Right atrium auricular region (tissue), 2 donors: ENCODE results near the gene CDC25B. TPM values are rescaled to one million over a fixed set of nuclear protein-coding genes. Genes with fewer than 3 reads are reported as not detected.
A peak's percentile ranks its signal among the peaks of the same experiment; 100 is the strongest.

ENCODE experiments used
- DNase-seq: peaks from one replicate; pipeline ENCODE4 v3.0.0-alpha.2; 2019; ENCODE audit warnings: low spot score
- H3K27ac ChIP-seq, 2 donors: fragments of 200-600 bp; sonication (generic); 1 replicate in 1 of 2; 2 replicates in 1 of 2; pipeline ENCODE4 v1.5.1; 2016 to 2019
- H3K27me3 ChIP-seq, 2 donors: fragments of 200-600 bp; sonication (generic); one replicate each; pipeline versions ENCODE4 v1.5.1 to v1.6.0; 2017 to 2019
- H3K36me3 ChIP-seq: fragments of 200-600 bp; sonication (generic); one replicate; pipeline ENCODE4 v1.5.1; 2016
- H3K4me1 ChIP-seq, 2 donors: fragments of 200-600 bp; sonication (generic); one replicate each; pipeline versions ENCODE4 v1.5.1 to v1.6.0; 2017 to 2019
- H3K4me3 ChIP-seq, 2 donors: fragments of 200-600 bp; sonication (generic); 1 replicate in 1 of 2; 2 replicates in 1 of 2; pipeline ENCODE4 v1.5.1; 2017 to 2019; ENCODE audit warnings: mild to moderate bottlenecking in 1 of 2, moderate library complexity in 1 of 2
- H3K9me3 ChIP-seq, 2 donors: fragments of 200-600 bp; sonication (generic); one replicate each; pipeline ENCODE4 v1.5.1; 2019
- CTCF ChIP-seq, 2 donors: fragments of 200-600 bp; sonication (generic); IDR thresholded peaks; one replicate each; pipeline ENCODE4 v1.5.1; 2019; ENCODE audit warnings: antibody characterized with exemption in 2 of 2
- total RNA-seq, 2 donors: library from RNA; depleted of rRNA; stranded (reverse); fragments of >200 nt; gene quantifications; one replicate each; pipeline ENCODE4 v1.1.0, GENCODE V29; 2016

CDC25B gene
- total RNA-seq, 2 donors from 2014 or later: 10.4 to 11.4 TPM

- H3K27ac ChIP-seq: peak overlapping the region; percentile 94 to 96
- H3K4me1 ChIP-seq: peaks cover 0 to 68% of the 10 kb centered on the region in 2 donors
- H3K4me3 ChIP-seq: no peak overlapping the region
- peaks cover 8% of the 10 kb centered on the region for H3K36me3 ChIP-seq
- no peaks in the 10 kb centered on the region for H3K9me3 ChIP-seq
- no peak for DNase-seq
- no peaks in the 10 kb centered on the region for H3K27me3 ChIP-seq
- TF ChIP-seq CTCF (IDR thresholded peaks at IDR 0.05): no peak
Measured at GRCh38 chr20:3808544-3808943, 12.4 kb downstream of the CDC25B start.

- TF ChIP-seq CTCF (IDR thresholded peaks at IDR 0.05): no peak
- peak; percentile 99 for DNase-seq
- Histone ChIP-seq H3K27me3 (no peaks in the 10 kb centered on the region), H3K4me1 (peaks cover 0 to 55% of the 10 kb centered on the region in 2 donors), H3K4me3 (peak overlapping the region; percentile 37 to 41), H3K36me3 (no peaks in the 10 kb centered on the region), H3K27ac (peak overlapping the region; percentile 85 to 95), H3K9me3 (no peaks in the 10 kb centered on the region)
Measured at GRCh38 chr20:3811467-3812258, 15.6 kb downstream of the CDC25B start.

- H3K36me3 ChIP-seq: no peaks in the 10 kb centered on the region
- no peaks in the 10 kb centered on the region for H3K27me3 ChIP-seq
- H3K27ac ChIP-seq: peak overlapping the region; percentile 85 to 95
- no peak overlapping the region for H3K4me3 ChIP-seq
- no peak for TF ChIP-seq CTCF (IDR thresholded peaks at IDR 0.05)
- DNase-seq: no peak
- no peaks in the 10 kb centered on the region for H3K9me3 ChIP-seq
- H3K4me1 ChIP-seq: peaks cover 0 to 49% of the 10 kb centered on the region in 2 donors
Measured at GRCh38 chr20:3812259-3812681, 16.2 kb downstream of the CDC25B start.

- H3K9me3 ChIP-seq: no peaks in the 10 kb centered on the region
- no peaks in the 10 kb centered on the region for H3K36me3 ChIP-seq
- no peak for DNase-seq
- no peak overlapping the region for H3K4me3 ChIP-seq
- no peaks in the 10 kb centered on the region for H3K27me3 ChIP-seq
- peak overlapping the region; percentile 85 to 95 for H3K27ac ChIP-seq
- peaks cover 0 to 42% of the 10 kb centered on the region in 2 donors for H3K4me1 ChIP-seq
- TF ChIP-seq CTCF (IDR thresholded peaks at IDR 0.05): no peak
Measured at GRCh38 chr20:3812975-3813847, 17.1 kb downstream of the CDC25B start.

- no peak overlapping the region for H3K4me3 ChIP-seq
- H3K9me3 ChIP-seq: no peaks in the 10 kb centered on the region
- no peak overlapping the region for H3K27ac ChIP-seq
- no peak for DNase-seq
- H3K27me3 ChIP-seq: no peaks in the 10 kb centered on the region
- TF ChIP-seq CTCF (IDR thresholded peaks at IDR 0.05): no peak
- peaks cover 0 to 44% of the 10 kb centered on the region in 2 donors for H3K4me1 ChIP-seq
- no peaks in the 10 kb centered on the region for H3K36me3 ChIP-seq
Measured at GRCh38 chr20:3813848-3814581, 17.9 kb downstream of the CDC25B start.
